ENCODE data around the gene TUBGCP3. TPM values are rescaled to one million over a fixed set of nuclear protein-coding genes. Genes with fewer than 3 reads are reported as not detected.
A peak's percentile ranks its signal among the peaks of the same experiment; 100 is the strongest.

Gene TUBGCP3
- total and polyA plus RNA-seq, 12 donors = 12.2 to 34.0 (median 21.5) TPM

DNA sequence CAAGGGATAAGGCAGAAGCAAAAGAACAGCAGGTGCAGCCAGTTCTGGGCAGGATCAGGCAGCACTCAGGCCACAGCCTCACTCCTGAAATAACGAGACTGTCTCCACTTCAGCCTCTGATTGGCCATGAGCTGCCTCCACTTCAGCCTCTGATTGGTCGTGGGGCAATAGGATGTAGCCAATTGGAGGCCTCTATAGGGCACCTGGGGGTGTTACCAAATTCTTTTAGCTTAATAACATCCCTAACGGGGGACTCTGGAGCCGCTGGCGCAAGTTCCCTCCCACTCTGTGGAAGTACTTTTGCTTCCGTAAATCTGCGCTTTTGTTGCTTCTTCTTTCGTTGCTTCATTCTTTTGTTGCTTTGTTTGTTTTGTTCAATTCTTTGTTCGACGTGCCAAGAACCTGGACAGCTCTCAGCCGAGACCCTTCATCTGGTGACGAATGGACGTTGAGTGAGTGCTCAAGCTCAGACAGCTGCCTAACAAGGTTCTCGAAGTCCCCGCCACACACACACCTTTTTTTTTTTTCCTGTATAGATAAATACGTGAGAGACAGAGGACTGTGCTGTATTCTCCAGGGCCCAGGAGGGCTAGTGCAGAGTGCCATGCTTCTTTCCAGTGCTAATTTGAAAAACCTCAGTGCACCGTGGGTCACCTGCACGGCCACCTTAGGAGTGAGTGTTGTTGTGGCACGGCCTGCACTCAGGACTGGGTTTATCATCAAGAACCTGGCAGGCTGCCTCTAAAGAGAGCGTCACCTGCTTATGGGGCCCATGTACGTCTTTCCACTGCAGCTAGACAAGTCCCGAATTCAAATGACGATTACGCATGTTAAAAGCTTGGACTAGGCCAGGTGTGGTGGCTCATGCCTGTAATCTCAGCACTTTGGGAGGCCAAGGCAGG, 32.0 kb upstream of the TUBGCP3 start:
- Histone ChIP-seq H3K4me1 (replicated peaks in 1 of 2) (no peaks in the 10 kb centered on the region), H3K27me3 (peaks cover 15% of the 10 kb centered on the region), H3K9me3 (replicated peaks in 1 of 3) (no peaks in the 10 kb centered on the region), H3K27ac (no peak overlapping the region), H3K36me3 (replicated peaks in 1 of 2) (no peaks in the 10 kb centered on the region), H3K4me3 (no peak overlapping the region)
- intact Hi-C loops (cut with DNase I) = no loop called here
- peak in 1 of 7 donors; percentile 54 for DNase-seq
- WGBS, 4 donors = 63 to 73% (median 67%) methylated on average over 18 to 24 of the region's 24 CpGs
- TF ChIP-seq, protein P1, sequence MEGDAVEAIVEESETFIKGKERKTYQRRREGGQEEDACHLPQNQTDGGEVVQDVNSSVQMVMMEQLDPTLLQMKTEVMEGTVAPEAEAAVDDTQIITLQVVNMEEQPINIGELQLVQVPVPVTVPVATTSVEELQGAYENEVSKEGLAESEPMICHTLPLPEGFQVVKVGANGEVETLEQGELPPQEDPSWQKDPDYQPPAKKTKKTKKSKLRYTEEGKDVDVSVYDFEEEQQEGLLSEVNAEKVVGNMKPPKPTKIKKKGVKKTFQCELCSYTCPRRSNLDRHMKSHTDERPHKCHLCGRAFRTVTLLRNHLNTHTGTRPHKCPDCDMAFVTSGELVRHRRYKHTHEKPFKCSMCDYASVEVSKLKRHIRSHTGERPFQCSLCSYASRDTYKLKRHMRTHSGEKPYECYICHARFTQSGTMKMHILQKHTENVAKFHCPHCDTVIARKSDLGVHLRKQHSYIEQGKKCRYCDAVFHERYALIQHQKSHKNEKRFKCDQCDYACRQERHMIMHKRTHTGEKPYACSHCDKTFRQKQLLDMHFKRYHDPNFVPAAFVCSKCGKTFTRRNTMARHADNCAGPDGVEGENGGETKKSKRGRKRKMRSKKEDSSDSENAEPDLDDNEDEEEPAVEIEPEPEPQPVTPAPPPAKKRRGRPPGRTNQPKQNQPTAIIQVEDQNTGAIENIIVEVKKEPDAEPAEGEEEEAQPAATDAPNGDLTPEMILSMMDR (IDR thresholded peaks at IDR 0.05) = no peak
- TF ChIP-seq POLR2A (IDR thresholded peaks at IDR 0.05) = no peak

DNA sequence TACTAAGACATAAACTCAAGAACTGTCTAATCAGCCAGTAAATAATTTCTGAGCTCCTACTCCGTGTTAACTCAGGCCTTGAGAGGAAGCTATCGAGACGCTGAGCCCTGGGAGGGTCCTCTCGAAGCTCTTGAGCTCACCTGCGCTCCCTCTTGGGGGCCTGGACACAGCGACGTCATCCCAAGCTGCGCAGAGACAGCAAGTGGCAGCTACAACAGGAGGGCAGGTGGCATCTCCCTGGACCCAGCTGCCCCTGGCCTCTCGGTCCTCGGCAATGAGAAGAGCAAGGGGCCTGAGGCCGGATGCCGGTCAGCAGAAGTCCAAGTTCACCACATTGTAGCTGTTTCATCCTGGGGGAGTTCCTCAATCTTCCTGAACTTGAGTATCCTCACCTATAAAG, 30.5 kb upstream of the TUBGCP3 start:
- H3K4me3 ChIP-seq = no peak overlapping the region
- H3K36me3 ChIP-seq (replicated peaks in 1 of 2) = no peaks in the 10 kb centered on the region
- DNase-seq = peak in 1 of 7 donors; percentile 34
- no peaks in the 10 kb centered on the region for H3K9me3 ChIP-seq (replicated peaks in 1 of 3)
- peaks cover 15% of the 10 kb centered on the region for H3K27me3 ChIP-seq
- WGBS, 4 donors = 85 to 91% (median 86%) methylated on average over 12 of the region's 12 CpGs
- H3K4me1 ChIP-seq (replicated peaks in 1 of 2) = no peaks in the 10 kb centered on the region
- TF ChIP-seq POLR2A (IDR thresholded peaks at IDR 0.05) = no peak
- TF ChIP-seq, protein P1 (IDR thresholded peaks at IDR 0.05) = no peak
- no peak overlapping the region for H3K27ac ChIP-seq
- intact Hi-C loops (cut with DNase I) = no loop called here

- peaks cover 14% of the 10 kb centered on the region for H3K27me3 ChIP-seq
- no peaks in the 10 kb centered on the region for H3K36me3 ChIP-seq (replicated peaks in 1 of 2)
- H3K4me3 ChIP-seq = no peak overlapping the region
- H3K27ac ChIP-seq = no peak overlapping the region
- intact Hi-C loops (cut with DNase I) = no loop called here
- H3K9me3 ChIP-seq (replicated peaks in 1 of 3) = no peaks in the 10 kb centered on the region
- WGBS, 4 donors = 82 to 83% (median 83%) methylated on average over 1 to 18 of the region's 18 CpGs
- H3K4me1 ChIP-seq (replicated peaks in 1 of 2) = no peaks in the 10 kb centered on the region
- TF ChIP-seq, protein P1 (IDR thresholded peaks at IDR 0.05) = no peak
- TF ChIP-seq POLR2A (IDR thresholded peaks at IDR 0.05) = no peak
- peak in 1 of 7 donors; percentile 45 for DNase-seq
Observed at GRCh38 chr13:112617754-112618375, 29.9 kb upstream of the TUBGCP3 start.

DNA sequence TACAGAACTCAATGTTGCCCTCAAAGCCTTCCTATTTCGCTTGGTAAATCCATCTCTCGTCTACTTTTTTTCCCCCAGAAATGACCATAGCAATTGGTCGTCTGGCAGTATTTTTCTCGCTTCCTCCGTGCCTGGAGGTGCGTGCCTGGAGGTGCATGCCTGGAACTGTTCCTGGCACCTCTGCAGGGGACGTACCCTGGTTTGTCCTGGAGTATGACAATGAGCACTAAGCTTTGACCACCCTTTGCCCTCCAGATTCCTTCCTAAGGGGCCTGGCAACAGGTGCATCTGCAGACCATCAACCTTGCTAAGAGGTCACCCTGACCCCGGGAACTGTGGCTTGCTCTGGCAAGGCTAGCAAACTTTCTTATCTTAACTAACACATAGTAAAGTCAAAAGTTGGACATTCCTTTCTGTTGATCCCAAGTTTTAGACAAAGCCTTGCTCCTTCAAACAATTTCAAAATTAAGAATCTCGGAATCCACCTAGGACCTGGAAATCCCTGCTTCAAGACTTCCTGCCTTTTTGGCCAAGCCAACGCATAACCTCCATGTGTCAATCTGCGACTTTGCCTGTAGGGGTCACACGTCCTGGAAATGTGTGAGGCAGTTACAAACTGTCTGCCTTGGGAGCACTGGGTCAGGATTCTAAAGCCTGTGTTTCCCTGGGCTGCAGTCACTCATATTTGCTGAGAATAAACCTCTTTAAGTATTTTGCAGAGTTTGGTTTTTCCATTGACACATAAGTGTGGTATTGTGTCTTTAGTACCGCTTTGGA, 28.8 kb upstream of the TUBGCP3 start:
- peak in 3 of 7 donors; percentile 30 to 59 (median 32) for DNase-seq
- no peaks in the 10 kb centered on the region for H3K9me3 ChIP-seq (replicated peaks in 1 of 3)
- intact Hi-C loops (cut with DNase I) = no loop called here
- no peaks in the 10 kb centered on the region for H3K4me1 ChIP-seq (replicated peaks in 1 of 2)
- peaks cover 4% of the 10 kb centered on the region for H3K27me3 ChIP-seq
- H3K4me3 ChIP-seq = no peak overlapping the region
- TF ChIP-seq, protein P1 (IDR thresholded peaks at IDR 0.05) = peak; percentile 12 to 46 (median 37)
- no peak for TF ChIP-seq POLR2A (IDR thresholded peaks at IDR 0.05)
- no peaks in the 10 kb centered on the region for H3K36me3 ChIP-seq (replicated peaks in 1 of 2)
- no peak overlapping the region for H3K27ac ChIP-seq
- 61 to 71% (median 65%) methylated on average over 10 to 13 of the region's 13 CpGs for WGBS, 4 donors
